22Rv1 (cell line): Measurements from ENCODE around the gene STON2.

Experiments
- ZFX ChIP-seq: fragments of 450-650 bp; IDR thresholded peaks from 2 replicates; pipeline ENCODE4 v1.6.1; 2017; ENCODE audit warnings: antibody characterized with exemption, borderline replicate concordance
- TF ChIP-seq, protein P1 (sequence below): fragments of 450-650 bp; IDR thresholded peaks from 2 replicates; pipeline ENCODE4 v1.5.1; 2017; ENCODE audit warnings: mild to moderate bottlenecking

DNA sequence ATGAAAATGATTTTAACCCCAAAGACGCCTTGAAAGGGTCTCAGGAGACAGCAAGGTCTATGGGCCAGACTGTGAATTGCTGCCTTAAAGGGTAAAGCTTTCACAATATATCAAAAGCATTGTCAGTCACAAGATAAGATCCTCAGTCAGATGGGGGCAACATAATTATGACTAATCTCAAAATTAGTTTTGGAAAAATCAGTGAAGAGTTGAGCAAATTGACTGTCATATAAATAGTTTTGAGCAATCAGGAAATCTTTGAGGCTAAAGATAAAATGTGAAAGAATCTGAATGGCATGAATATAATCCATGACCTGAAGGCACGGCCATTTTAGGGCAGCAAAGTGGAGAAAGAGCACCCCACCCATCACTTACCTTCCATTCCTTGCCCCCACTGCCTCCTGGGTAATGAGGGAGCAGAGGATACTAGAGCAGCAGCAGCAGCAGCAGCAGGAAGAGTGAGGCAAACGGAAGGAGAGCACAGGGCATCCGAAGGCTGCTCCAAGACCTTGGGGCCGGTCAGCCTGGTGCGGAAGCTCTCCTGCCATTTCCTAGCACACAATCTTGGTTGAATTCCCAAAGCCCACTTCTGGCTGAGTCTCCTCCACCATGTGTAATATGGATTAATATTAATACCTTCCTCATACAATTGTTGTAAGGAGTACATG is 7.0 kb downstream of the STON2 start:
- TF ChIP-seq, protein P1, sequence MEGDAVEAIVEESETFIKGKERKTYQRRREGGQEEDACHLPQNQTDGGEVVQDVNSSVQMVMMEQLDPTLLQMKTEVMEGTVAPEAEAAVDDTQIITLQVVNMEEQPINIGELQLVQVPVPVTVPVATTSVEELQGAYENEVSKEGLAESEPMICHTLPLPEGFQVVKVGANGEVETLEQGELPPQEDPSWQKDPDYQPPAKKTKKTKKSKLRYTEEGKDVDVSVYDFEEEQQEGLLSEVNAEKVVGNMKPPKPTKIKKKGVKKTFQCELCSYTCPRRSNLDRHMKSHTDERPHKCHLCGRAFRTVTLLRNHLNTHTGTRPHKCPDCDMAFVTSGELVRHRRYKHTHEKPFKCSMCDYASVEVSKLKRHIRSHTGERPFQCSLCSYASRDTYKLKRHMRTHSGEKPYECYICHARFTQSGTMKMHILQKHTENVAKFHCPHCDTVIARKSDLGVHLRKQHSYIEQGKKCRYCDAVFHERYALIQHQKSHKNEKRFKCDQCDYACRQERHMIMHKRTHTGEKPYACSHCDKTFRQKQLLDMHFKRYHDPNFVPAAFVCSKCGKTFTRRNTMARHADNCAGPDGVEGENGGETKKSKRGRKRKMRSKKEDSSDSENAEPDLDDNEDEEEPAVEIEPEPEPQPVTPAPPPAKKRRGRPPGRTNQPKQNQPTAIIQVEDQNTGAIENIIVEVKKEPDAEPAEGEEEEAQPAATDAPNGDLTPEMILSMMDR: no peak
- no peak for TF ChIP-seq ZFX
